AG04449 (cell line): Measurements from ENCODE around the gene SYT8.
"Not testable (repeated sequence)": the region's sequence is repeated elsewhere in the genome, so short reads cannot be mapped to it uniquely, and the experiment has no call there.

Experiments
- CTCF ChIA-PET: fragments of 350-600 bp; formaldehyde crosslinking; extraction: SDS; loops from one replicate; lab custom pipeline; 2021; ENCODE audit warnings: antibody characterized with exemption; lab: Yijun Ruan, JAX
- POLR2A ChIA-PET: fragments of 400-600, 350-600 bp; formaldehyde crosslinking; extraction: SDS; loops from one replicate; lab custom pipeline; 2020; ENCODE audit warnings: antibody characterized with exemption, inconsistent platforms; lab: Yijun Ruan, JAX
- DNase-seq: peaks from one replicate; pipeline ENCODE4 v3.0.0-alpha.2; 2010; ENCODE audit warnings: low read depth, low spot score
- H3K4me3 ChIP-seq: 2 replicates; pipeline ENCODE4 v1.5.1; 2011; ENCODE audit warnings: low read depth, mild to moderate bottlenecking, control low read depth, low read length
- TF ChIP-seq, protein P1 (sequence below): IDR thresholded peaks from one replicate; pipeline ENCODE4 v1.5.1; 2011; ENCODE audit warnings: mild to moderate bottlenecking, moderate library complexity, low read length, control low read depth, inconsistent platforms; ENCODE audit not compliant: insufficient read depth; ENCODE audit errors: missing control alignments

The SYT8 gene

DNA sequence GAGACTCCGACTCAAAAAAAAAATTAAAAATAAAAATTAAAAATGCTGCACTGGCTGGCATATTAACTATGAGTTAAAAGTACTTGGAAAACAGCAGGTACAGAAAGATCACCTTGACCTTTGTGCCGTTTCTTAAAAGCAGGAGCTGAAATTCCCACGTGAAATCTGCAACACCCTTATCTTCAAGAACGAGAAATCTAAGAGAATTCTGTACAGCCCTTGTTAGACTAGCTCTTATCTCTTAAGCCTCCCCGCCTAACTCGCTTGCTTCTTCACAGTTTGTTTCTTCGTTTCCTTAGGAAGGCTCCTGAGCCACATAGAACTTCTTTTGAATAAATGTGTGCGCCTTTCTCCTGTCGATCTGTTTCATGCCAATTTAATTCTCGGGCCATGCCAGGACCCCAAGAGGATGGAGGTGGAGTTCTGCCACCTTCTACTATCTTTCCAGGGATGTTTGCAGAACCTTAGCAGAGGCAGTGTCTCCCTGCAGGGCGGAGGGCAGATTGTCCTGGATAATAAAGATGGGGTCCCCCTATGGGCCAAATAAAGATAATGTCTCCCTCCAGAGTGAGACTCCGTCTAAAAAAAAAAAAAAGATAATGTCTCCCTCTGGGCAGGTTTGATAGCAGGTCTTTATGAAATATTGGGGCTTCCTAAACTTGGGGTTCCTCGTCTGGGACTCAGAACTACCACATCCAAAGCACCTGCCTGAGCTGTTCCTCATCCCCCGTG, 27.4 kb upstream of the SYT8 start:
- TF ChIP-seq, protein P1, sequence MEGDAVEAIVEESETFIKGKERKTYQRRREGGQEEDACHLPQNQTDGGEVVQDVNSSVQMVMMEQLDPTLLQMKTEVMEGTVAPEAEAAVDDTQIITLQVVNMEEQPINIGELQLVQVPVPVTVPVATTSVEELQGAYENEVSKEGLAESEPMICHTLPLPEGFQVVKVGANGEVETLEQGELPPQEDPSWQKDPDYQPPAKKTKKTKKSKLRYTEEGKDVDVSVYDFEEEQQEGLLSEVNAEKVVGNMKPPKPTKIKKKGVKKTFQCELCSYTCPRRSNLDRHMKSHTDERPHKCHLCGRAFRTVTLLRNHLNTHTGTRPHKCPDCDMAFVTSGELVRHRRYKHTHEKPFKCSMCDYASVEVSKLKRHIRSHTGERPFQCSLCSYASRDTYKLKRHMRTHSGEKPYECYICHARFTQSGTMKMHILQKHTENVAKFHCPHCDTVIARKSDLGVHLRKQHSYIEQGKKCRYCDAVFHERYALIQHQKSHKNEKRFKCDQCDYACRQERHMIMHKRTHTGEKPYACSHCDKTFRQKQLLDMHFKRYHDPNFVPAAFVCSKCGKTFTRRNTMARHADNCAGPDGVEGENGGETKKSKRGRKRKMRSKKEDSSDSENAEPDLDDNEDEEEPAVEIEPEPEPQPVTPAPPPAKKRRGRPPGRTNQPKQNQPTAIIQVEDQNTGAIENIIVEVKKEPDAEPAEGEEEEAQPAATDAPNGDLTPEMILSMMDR: no peak
- no peak for DNase-seq
- POLR2A ChIA-PET: interaction anchor here (0.6 kb wide), 1 partner anchor 55 kb away, joined by 4 read pairs; no protein-coding TSS in a partner anchor
- no peak overlapping the region for H3K4me3 ChIP-seq
- CTCF ChIA-PET: interaction anchor here (1.0 to 5.4 kb wide), 8 partner anchors 10 to 344 kb away, joined by 3 to 37 read pairs (median 6); no protein-coding TSS in a partner anchor

DNA sequence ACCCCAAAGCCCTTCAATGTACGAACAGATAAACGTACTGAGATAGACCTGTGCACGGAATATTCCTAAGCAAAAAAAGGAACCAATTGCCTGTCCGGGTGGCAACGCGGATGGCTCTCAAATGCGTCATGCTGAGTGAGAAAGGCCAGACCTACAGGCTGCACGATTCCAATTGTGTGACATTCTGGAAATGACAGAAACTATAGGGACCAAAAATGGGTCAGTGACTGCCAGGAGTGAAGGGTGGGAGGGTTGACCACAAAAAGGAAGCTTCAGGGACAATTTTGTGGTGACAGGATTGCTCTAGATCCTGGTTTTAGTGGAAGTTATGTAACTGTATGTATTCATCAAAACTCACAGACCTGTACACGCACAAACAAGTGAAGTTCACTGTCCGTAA, 24.0 kb upstream of the SYT8 start:
- DNase-seq: no peak
- TF ChIP-seq, protein P1: no peak
- H3K4me3 ChIP-seq: no peak overlapping the region
- CTCF ChIA-PET: interaction anchor here (5.4 kb wide), 1 partner anchor 117 kb away, joined by 37 read pairs; no protein-coding TSS in a partner anchor
- POLR2A ChIA-PET: no interaction called here

DNA sequence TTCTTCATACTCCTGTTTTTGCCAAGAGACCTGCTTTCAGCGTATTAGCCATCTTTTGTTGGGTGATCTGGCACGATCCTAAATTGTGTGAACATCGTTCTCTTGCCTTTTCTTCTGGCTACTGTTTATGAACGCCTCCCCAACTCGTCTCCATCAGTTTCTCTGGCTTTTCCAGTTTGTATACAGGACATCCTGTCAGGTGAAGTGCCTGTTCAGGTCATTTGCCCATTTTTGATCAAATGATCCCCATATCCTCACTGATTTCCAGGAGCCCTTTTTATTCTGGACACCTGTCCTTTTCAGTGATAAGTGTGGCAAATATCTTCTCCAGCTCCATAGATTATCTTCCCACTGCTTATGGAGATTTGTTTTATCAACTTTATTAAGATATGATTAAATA, 22.5 kb upstream of the SYT8 start:
- no peak overlapping the region for H3K4me3 ChIP-seq
- POLR2A ChIA-PET: interaction anchor here (0.5 kb wide), 1 partner anchor 59 kb away, joined by 3 read pairs; no protein-coding TSS in a partner anchor
- DNase-seq: no peak
- TF ChIP-seq, protein P1: no peak
- CTCF ChIA-PET: no interaction called here

DNA sequence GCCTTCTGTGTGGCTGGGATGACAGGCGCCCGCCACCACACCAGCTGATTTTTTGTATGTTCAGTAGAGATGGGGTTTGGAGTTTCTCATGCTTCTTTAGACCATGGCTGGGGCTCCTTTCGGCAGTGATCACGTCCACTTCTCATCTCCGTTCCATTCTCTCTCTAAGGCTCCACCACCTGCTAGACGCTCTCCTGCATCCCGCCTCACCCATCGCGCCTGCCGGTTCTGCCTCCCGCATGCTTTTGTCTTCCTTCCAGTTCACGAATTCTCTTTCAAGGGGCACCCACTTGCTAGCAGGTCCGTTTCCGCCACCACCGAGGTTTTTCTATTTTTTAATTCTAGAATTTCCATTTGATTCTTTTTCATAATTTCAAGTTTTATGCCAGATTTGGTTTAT, 22.0 kb upstream of the SYT8 start:
- TF ChIP-seq, protein P1: no peak
- POLR2A ChIA-PET: interaction anchor here (0.5 kb wide), 1 partner anchor 60 kb away, joined by 3 read pairs; no protein-coding TSS in a partner anchor

DNA sequence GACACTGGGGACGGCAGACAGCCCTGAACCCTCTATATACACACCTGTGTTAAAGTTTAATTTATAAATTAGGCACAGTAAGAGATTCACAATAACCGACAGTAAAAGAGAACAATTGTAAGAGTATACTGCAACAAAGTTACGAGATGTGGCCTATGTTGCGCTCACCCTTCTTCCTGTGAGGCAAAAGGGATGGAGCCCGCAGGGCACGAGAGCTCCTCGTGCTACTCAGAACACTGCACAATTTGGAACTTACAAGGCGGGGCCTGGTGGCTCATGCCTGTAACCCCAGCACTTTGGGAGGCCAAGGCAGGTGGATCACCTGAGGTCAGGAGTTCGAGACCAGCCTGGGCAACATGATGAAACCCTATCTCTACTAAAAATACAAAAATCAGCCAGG, 21.4 kb upstream of the SYT8 start:
- DNase-seq, H3K4me3 ChIP-seq, POLR2A ChIA-PET: not testable (repeated sequence)
- CTCF ChIA-PET: interaction anchor here (0.9 to 1.0 kb wide), 2 partner anchors 20 to 119 kb away, joined by 3 to 4 read pairs; no protein-coding TSS in a partner anchor

More for the DNA sequence above, 22.0 kb upstream of the SYT8 start:
- no peak overlapping the region for H3K4me3 ChIP-seq
- CTCF ChIA-PET: interaction anchor here (1.0 kb wide), 1 partner anchor 20 kb away, joined by 3 read pairs; no protein-coding TSS in a partner anchor
- no peak for DNase-seq

DNA sequence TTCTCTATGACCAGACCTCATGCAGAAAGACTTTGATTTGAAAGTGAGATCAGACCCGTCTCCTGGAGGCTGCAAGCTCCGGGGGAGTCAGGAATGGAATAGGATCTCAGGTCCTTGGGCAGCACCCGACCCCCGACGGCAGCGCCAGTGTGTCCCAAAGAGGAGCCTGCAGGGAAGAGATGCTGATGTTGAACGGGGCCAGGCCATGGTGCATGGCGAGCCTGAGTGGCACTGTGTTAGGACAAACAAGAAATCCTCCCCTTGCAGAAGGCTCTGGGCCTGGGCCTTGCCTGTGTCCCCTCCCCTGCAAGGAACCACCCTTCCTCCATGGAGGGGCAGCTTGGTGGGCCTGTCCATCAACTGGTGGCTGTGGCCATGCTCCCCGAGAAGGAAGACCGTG, 20.1 kb upstream of the SYT8 start:
- no peak overlapping the region for H3K4me3 ChIP-seq
- no peak for DNase-seq
- ChIA-PET POLR2A (no interaction called here), CTCF (interaction anchor here (3.6 to 4.0 kb wide), 2 partner anchors 18 to 121 kb away, joined by 18 to 19 read pairs; no protein-coding TSS in a partner anchor)
- TF ChIP-seq, protein P1: no peak
